Esophagus squamous epithelium (tissue), 4 donors: ENCODE measurements around the gene SPSB3.

Experiments used
- POLR2A ChIP-seq, 4 donors: fragments of 450-650 bp; IDR thresholded peaks; one replicate each; pipeline ENCODE4 v1.6.1; 2017; ENCODE audit warnings: antibody characterized with exemption in 4 of 4, mild to moderate bottlenecking in 4 of 4, moderate library complexity in 3 of 4
- TF ChIP-seq, protein P1 (sequence below), 6 experiments: fragments of 450-650 bp in 4 of 6; fragments of 200-600 bp in 2 of 6; sonication (generic) in 2 of 6; IDR thresholded peaks; one replicate each; pipeline ENCODE4 v1.5.1; 2016 to 2019; ENCODE audit warnings: antibody characterized with exemption in 6 of 6, mild to moderate bottlenecking in 4 of 6, moderate library complexity in 4 of 6

DNA sequence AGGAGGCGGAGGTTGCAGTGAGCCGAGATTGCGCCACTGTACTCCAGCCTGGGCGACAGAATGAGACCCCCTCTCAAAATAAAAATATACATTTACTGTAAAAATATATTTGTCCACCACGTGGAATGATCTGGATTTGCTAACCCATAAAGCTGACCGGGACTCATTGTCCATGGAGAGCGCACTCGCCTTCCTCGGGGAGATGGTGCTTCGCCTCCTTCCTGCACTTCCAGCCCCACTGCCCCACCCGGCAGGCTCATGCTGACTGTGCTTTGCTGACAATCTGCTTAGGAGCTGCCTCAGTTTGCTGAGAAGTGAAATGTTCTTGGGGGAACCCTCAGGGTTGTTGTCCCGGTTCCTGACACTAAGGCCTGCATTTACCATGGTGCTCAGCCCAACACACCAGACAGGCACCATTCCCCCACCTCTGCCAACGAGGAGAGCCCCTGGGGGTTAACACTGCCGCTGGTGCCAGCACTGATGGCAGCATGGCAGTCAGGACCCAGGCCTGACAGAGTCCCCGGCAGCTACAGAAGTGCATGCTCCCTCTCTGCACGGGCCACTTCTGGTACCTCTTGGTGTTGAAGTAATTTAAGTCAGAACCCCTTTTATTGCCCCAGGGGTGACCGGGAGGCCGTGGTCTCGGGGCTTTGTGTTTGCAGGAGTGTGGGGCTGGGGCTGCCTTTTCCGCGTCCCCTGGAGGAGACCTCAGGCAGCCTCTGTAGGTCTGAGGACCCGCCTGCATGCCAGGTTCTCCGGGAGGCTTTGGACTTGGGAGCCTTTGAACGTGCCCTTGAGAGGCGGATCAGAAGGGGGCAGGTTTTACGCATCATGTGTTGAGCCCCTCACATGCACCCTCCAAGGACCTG is 2.8 kb upstream of the SPSB3 start:
- no peak for TF ChIP-seq POLR2A (IDR thresholded peaks at IDR 0.05)
- TF ChIP-seq, protein P1, sequence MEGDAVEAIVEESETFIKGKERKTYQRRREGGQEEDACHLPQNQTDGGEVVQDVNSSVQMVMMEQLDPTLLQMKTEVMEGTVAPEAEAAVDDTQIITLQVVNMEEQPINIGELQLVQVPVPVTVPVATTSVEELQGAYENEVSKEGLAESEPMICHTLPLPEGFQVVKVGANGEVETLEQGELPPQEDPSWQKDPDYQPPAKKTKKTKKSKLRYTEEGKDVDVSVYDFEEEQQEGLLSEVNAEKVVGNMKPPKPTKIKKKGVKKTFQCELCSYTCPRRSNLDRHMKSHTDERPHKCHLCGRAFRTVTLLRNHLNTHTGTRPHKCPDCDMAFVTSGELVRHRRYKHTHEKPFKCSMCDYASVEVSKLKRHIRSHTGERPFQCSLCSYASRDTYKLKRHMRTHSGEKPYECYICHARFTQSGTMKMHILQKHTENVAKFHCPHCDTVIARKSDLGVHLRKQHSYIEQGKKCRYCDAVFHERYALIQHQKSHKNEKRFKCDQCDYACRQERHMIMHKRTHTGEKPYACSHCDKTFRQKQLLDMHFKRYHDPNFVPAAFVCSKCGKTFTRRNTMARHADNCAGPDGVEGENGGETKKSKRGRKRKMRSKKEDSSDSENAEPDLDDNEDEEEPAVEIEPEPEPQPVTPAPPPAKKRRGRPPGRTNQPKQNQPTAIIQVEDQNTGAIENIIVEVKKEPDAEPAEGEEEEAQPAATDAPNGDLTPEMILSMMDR (IDR thresholded peaks at IDR 0.05), result no peak
